Mesenchymal stem cell (in vitro differentiated cells and primary cell): ENCODE results near the gene CST9L.

Experiments used
- DNase-seq: peaks from one replicate; pipeline ENCODE4 v3.0.0-alpha.2; 2013
- H2AFZ ChIP-seq: one replicate; pipeline ENCODE4 v1.6.1; 2013; ENCODE audit warnings: low read depth, mild to moderate bottlenecking, control low read depth, inconsistent platforms, low read length, moderate library complexity
- H2AK5ac ChIP-seq: 2 replicates; pipeline ENCODE4 v1.6.1; 2013; ENCODE audit warnings: low read length, moderate library complexity, mild to moderate bottlenecking, inconsistent platforms; ENCODE audit not compliant: severe bottlenecking
- H2BK120ac ChIP-seq: one replicate; pipeline ENCODE4 v1.6.1; 2013; ENCODE audit warnings: low read depth, mild to moderate bottlenecking, inconsistent platforms, low read length, moderate library complexity
- H2BK12ac ChIP-seq, 2 experiments: one replicate each; pipeline ENCODE4 v1.6.1; 2013; ENCODE audit warnings: inconsistent platforms in 2 of 2, low read length in 2 of 2, mild to moderate bottlenecking in 2 of 2, moderate library complexity in 2 of 2, control low read depth in 1 of 2
- H2BK15ac ChIP-seq: one replicate; pipeline ENCODE4 v1.6.1; 2013; ENCODE audit warnings: mild to moderate bottlenecking, low read depth, inconsistent platforms; ENCODE audit not compliant: poor library complexity, severe bottlenecking
- H2BK5ac ChIP-seq: 2 replicates; pipeline ENCODE4 v1.6.1; 2013; ENCODE audit warnings: low read depth, mild to moderate bottlenecking, low read length, control low read depth, inconsistent platforms; ENCODE audit not compliant: poor library complexity, severe bottlenecking
- H3K14ac ChIP-seq, 2 experiments: one replicate each; pipeline ENCODE4 v1.6.1; 2013; ENCODE audit warnings: inconsistent platforms in 2 of 2, low read length in 2 of 2, control low read depth in 1 of 2, mild to moderate bottlenecking in 1 of 2, moderate library complexity in 1 of 2
- H3K18ac ChIP-seq, 2 experiments: one replicate each; pipeline ENCODE4 v1.6.1; 2013; ENCODE audit warnings: inconsistent platforms in 2 of 2, low read length in 2 of 2, control low read depth in 1 of 2, low read depth in 1 of 2, mild to moderate bottlenecking in 1 of 2
- H3K23ac ChIP-seq, 2 experiments: one replicate each; pipeline ENCODE4 v1.6.1; 2013; ENCODE audit warnings: inconsistent platforms in 2 of 2, low read length in 2 of 2, mild to moderate bottlenecking in 2 of 2, moderate library complexity in 2 of 2, control low read depth in 1 of 2
- H3K27ac ChIP-seq: 2 replicates; pipeline ENCODE4 v1.5.1; 2013; ENCODE audit warnings: mild to moderate bottlenecking, moderate library complexity, low read length, control low read depth, inconsistent platforms; ENCODE audit not compliant: poor library complexity, severe bottlenecking
- H3K27me3 ChIP-seq, 2 experiments: 2 replicates each; pipeline versions ENCODE4 v1.6.1 to v1.7.0; 2013; ENCODE audit warnings: low read length in 2 of 2, mild to moderate bottlenecking in 2 of 2, moderate library complexity in 2 of 2, control low read depth in 1 of 2, inconsistent platforms in 1 of 2; ENCODE audit not compliant: control insufficient read depth in 1 of 2, insufficient read depth in 1 of 2
- H3K36me3 ChIP-seq, 2 experiments: 2 replicates each; pipeline versions ENCODE4 v1.6.1 to v1.7.0; 2013; ENCODE audit warnings: low read length in 2 of 2, control low read depth in 1 of 2, inconsistent platforms in 1 of 2, low read depth in 1 of 2, mild to moderate bottlenecking in 1 of 2; ENCODE audit not compliant: insufficient read depth in 2 of 2, control insufficient read depth in 1 of 2
- H3K4ac ChIP-seq, 2 experiments: one replicate each; pipeline ENCODE4 v1.6.1; 2013; ENCODE audit warnings: inconsistent platforms in 2 of 2, low read length in 2 of 2, mild to moderate bottlenecking in 2 of 2, moderate library complexity in 2 of 2, control low read depth in 1 of 2, low read depth in 1 of 2
- H3K4me1 ChIP-seq: 2 replicates; pipeline ENCODE4 v1.6.1; 2013; ENCODE audit warnings: low read depth, low read length, control low read depth; ENCODE audit not compliant: control insufficient read depth, insufficient read depth
- H3K4me2 ChIP-seq: 2 replicates; pipeline ENCODE4 v1.6.1; 2013; ENCODE audit warnings: low read length, mild to moderate bottlenecking, inconsistent platforms; ENCODE audit not compliant: poor library complexity, severe bottlenecking
- H3K4me3 ChIP-seq, 2 experiments: 2 replicates each; pipeline versions ENCODE4 v1.5.1 to v1.7.0; 2013; ENCODE audit warnings: low read length in 2 of 2, mild to moderate bottlenecking in 2 of 2, control low read depth in 1 of 2, low read depth in 1 of 2; ENCODE audit not compliant: insufficient read depth in 1 of 2
- H3K79me1 ChIP-seq: replicated peaks from 2 replicates; pipeline ENCODE4 v1.6.1; 2013; ENCODE audit warnings: mild to moderate bottlenecking, control low read depth, low read length, inconsistent platforms; ENCODE audit not compliant: poor library complexity, severe bottlenecking
- H3K9ac ChIP-seq: 2 replicates; pipeline ENCODE4 v1.7.0; 2013; ENCODE audit warnings: mild to moderate bottlenecking, low read length, moderate library complexity
- H3K9me3 ChIP-seq: 2 replicates; pipeline ENCODE4 v1.7.0; 2013; ENCODE audit warnings: mild to moderate bottlenecking, low read length; ENCODE audit not compliant: control insufficient read depth
- H4K8ac ChIP-seq: one replicate; pipeline ENCODE4 v1.6.1; 2013; ENCODE audit warnings: inconsistent platforms, mild to moderate bottlenecking, low read length, moderate library complexity
- H4K91ac ChIP-seq: one replicate; pipeline ENCODE4 v1.6.1; 2013; ENCODE audit warnings: mild to moderate bottlenecking, low read length, inconsistent platforms
- WGBS: methylation state at CpG from one replicate; pipeline ENCODE4 v1.1.7; 2013; ENCODE audit warnings: mixed read lengths; 5-methylcytosine and 5-hydroxymethylcytosine counted together

The CST9L gene

DNA sequence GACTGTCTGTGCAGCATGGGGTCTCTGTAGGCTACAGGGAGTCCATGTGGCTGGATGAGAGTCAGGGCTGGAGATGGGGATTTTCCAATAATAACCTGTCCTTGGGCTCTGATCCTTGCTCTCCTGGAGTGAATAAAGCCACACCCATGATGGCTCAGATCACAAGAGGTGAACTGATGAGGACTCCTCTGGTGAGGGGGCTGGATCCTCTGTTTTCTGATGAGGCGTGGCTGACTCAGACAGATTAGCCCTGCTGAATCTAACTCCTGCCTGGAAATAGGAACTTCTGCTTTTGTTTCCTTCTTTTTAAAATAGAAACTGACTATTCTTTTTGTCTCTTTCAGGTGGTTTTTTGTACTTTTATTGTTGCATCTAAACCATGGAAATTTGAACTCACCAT is 27.0 kb downstream of the CST9L start:
- H3K4me1 ChIP-seq, result no peaks in the 10 kb centered on the region
- DNase-seq, result no peak
- H3K4ac ChIP-seq, result no peak overlapping the region
- WGBS, result 89% methylated on average over 1 of the region's 1 CpG
- H2AK5ac ChIP-seq, result no peak overlapping the region
- no peaks in the 10 kb centered on the region for H3K9me3 ChIP-seq
- no peak overlapping the region for H3K4me2 ChIP-seq
- H2BK12ac ChIP-seq, result no peak overlapping the region
- no peak overlapping the region for H3K14ac ChIP-seq
- no peak overlapping the region for H3K18ac ChIP-seq
- no peak overlapping the region for H2BK120ac ChIP-seq
- H4K8ac ChIP-seq, result no peak overlapping the region
- H3K27ac ChIP-seq, result no peak overlapping the region
- H3K23ac ChIP-seq, result no peak overlapping the region
- H2BK5ac ChIP-seq, result no peak overlapping the region
- H3K9ac ChIP-seq, result no peak overlapping the region
- H3K27me3 ChIP-seq, result peaks cover 9 to 26% of the 10 kb centered on the region in 2 experiments
- H2BK15ac ChIP-seq, result no peak overlapping the region
- no peak overlapping the region for H3K4me3 ChIP-seq
- no peak overlapping the region for H2AFZ ChIP-seq
- no peaks in the 10 kb centered on the region for H3K79me1 ChIP-seq
- H3K36me3 ChIP-seq, result no peaks in the 10 kb centered on the region
- no peak overlapping the region for H4K91ac ChIP-seq

GRCh38 chr20:23540624-23541023 is 27.7 kb downstream of the CST9L start:
- Histone ChIP-seq H3K27me3 (peaks cover 6 to 19% of the 10 kb centered on the region in 2 experiments), H2BK120ac (no peak overlapping the region), H3K18ac (no peak overlapping the region), H3K14ac (no peak overlapping the region), H3K9me3 (no peaks in the 10 kb centered on the region), H3K36me3 (no peaks in the 10 kb centered on the region), H2BK15ac (no peak overlapping the region), H4K8ac (no peak overlapping the region), H4K91ac (no peak overlapping the region), H3K27ac (no peak overlapping the region), H2AFZ (no peak overlapping the region), H2AK5ac (no peak overlapping the region), H2BK5ac (no peak overlapping the region), H3K23ac (no peak overlapping the region), H3K79me1 (no peaks in the 10 kb centered on the region), H3K9ac (no peak overlapping the region), H3K4me1 (no peaks in the 10 kb centered on the region), H3K4me3 (no peak overlapping the region), H3K4me2 (no peak overlapping the region), H2BK12ac (no peak overlapping the region), H3K4ac (no peak overlapping the region)
- 77% methylated on average over 4 of the region's 4 CpGs for WGBS
- DNase-seq, result no peak

GRCh38 chr20:23537030-23537429 is 31.3 kb downstream of the CST9L start:
- Histone ChIP-seq H3K23ac (no peak overlapping the region), H3K79me1 (no peaks in the 10 kb centered on the region), H2BK15ac (no peak overlapping the region), H3K4me2 (no peak overlapping the region), H3K4ac (no peak overlapping the region), H2AFZ (no peak overlapping the region), H3K14ac (no peak overlapping the region), H2AK5ac (no peak overlapping the region), H3K9ac (no peak overlapping the region), H3K27me3 (peaks cover 0 to 5% of the 10 kb centered on the region in 2 experiments), H3K27ac (no peak overlapping the region), H2BK120ac (no peak overlapping the region), H3K18ac (no peak overlapping the region), H3K4me1 (no peaks in the 10 kb centered on the region), H2BK5ac (no peak overlapping the region), H2BK12ac (no peak overlapping the region), H4K8ac (no peak overlapping the region), H3K4me3 (no peak overlapping the region), H3K9me3 (peaks cover 3% of the 10 kb centered on the region), H3K36me3 (no peaks in the 10 kb centered on the region), H4K91ac (no peak overlapping the region)
- DNase-seq, result no peak
- WGBS, result 94% methylated on average over 2 of the region's 3 CpGs

DNA sequence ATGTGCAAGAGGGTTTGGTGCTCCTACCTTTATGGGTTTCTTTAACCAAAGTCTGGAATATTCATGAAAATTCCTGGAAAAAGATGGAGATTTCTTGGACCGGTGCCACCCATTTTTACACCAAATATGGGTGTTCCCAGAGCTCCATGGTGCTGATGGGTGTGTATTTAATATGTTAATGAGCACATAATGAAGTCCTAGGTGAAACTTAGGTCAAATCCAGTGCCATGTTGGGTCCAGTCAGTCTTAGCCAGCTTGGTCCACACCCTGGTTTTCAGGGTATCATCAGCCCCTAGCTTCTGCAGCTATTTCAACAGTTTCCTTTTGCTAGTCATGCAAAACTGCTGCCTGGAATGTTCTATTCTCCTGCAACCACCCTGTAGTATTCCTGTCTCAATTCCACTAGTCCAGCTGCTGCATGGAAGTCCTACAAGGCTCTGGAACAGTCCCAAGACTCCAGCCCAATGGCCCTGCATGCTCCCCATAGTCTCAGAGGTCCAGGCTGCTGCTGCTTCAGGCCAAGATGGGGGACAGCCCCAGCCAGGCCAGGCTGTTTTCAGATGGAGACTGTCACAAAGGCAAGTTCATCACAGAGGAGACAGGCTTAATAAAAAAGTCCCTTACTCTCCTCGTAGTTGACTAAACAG is 31.8 kb downstream of the CST9L start:
- Histone ChIP-seq H4K91ac (no peak overlapping the region), H2BK5ac (no peak overlapping the region), H2BK15ac (no peak overlapping the region), H3K4me2 (no peak overlapping the region), H2BK120ac (no peak overlapping the region), H3K27me3 (peaks cover 0 to 5% of the 10 kb centered on the region in 2 experiments), H3K23ac (no peak overlapping the region), H2AK5ac (no peak overlapping the region), H3K4ac (no peak overlapping the region), H3K36me3 (no peaks in the 10 kb centered on the region), H3K27ac (no peak overlapping the region), H3K4me3 (no peak overlapping the region), H3K4me1 (no peaks in the 10 kb centered on the region), H2AFZ (no peak overlapping the region), H4K8ac (no peak overlapping the region), H3K9ac (no peak overlapping the region), H3K18ac (no peak overlapping the region), H3K79me1 (no peaks in the 10 kb centered on the region), H3K9me3 (peaks cover 3% of the 10 kb centered on the region), H2BK12ac (no peak overlapping the region), H3K14ac (no peak overlapping the region)
- WGBS, result 67% methylated on average over 1 of the region's 2 CpGs
- no peak for DNase-seq
